GM12891 (cell line): ENCODE data around the gene CACNA1G.

Source experiments
- PAX5 ChIP-seq: IDR thresholded peaks from 2 replicates; pipeline ENCODE4 v1.6.1; 2011; ENCODE audit warnings: low read length, moderate library complexity, mild to moderate bottlenecking; ENCODE audit not compliant: insufficient read depth, severe bottlenecking
- POLR2A ChIP-seq: IDR thresholded peaks from 2 replicates; pipeline ENCODE4 v1.6.1; 2011; ENCODE audit warnings: low read depth, low read length, control low read depth
- POLR2AphosphoS5 ChIP-seq: IDR thresholded peaks from 2 replicates; pipeline ENCODE4 v1.6.1; 2011; ENCODE audit warnings: low read depth, low read length, control low read depth
- SPI1 ChIP-seq: IDR thresholded peaks from 2 replicates; pipeline ENCODE4 v1.6.1; 2011; ENCODE audit warnings: low read depth, low read length, control low read depth
- TAF1 ChIP-seq: IDR thresholded peaks from 2 replicates; pipeline ENCODE4 v1.6.1; 2011; ENCODE audit warnings: low read depth, low read length, control low read depth

DNA sequence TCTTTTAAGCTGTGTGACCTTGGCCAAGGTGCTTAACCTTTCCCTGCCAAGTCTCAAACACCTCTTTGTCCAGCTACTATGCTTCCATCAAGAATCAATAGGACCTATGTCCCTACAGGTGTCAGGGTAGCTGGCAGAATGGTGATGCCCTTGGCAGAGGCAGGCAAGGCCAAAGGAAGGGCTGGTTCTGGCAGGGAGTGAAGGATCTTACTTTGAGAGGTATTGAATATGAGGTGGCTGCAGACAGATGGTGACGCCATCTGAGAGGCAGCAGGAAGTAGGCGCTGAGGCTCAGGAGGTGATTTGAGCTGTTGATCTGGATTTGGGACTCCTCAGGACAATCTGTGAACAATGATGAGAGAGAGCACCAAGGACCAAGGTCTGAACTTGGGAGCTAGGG lies 86.7 kb downstream of the CACNA1G start:
- TF ChIP-seq POLR2AphosphoS5 (no peak), POLR2A (no peak), TAF1 (no peak), SPI1 (no peak), PAX5 (no peak)
